ENCODE measurements around the gene PLPPR1. TPM values are rescaled to one million over a fixed set of nuclear protein-coding genes. Genes with fewer than 3 reads are reported as not detected.

The PLPPR1 gene
- not detected in 2 replicates for total RNA-seq

DNA sequence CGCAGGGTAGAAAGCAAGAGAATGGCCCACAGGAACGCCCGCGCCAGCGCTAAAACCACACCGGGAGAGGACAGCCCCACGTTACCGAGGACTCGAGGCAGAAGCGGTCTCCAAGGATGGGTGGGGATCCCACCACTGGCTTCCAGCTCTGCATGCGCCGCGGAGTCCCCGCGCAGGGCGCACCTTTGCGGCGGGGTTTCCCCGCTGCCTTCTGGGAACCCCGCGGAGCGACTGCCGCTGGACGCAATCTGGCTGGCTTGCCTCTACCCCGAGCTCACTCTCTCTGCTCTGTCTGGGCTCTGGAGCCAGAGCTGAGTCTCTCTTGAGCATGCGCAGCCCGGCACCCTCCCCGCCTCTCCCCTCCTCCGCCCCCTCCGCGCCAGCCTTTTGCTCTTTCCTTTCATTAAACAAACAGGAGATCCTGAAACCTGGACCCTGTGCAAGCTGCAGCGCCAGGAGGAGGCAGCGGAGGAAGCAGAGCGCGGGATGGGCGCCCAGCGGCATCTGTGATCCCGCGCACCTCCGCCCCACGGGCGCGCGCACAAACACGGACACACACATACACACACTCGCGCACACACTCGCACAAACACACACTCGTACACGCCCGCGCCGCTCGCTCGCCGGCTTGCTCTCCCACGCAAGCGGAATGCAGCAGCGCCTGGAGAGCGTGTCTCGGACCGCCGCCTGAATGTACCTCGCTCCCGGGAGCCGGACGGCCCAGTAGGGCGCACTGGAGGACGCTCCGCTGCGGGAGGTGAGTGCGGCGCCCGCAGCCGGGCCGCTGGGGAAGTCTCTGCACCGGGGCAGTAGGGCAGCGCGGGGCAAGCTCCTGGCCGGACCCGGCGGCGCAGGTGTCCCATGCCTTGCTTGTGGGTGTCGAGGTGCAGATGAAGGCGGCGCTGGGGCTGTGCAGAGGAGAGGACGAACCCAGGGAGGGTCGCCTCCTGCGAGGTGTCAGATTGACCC lies at the start of gene PLPPR1:
PLPPR1 (plus strand) TSS at position 382 of the 969 bp plus-strand sequence.

